HUDEP-2 (cell line): ENCODE measurements around the gene TOB2.

Experiments used
- DNase-seq, 76 experiments: peaks; one replicate each; lab custom pipeline; 2025; ENCODE audit not compliant: unreplicated experiment in 76 of 76; lab: John Stamatoyannopoulos, UW

TOB2 gene

GRCh38 chr22:41446639-41447434, at the start of gene TOB2:
TSS of gene TOB2 (minus strand) at chr22:41446801. CDS start at chr22:41437345, 9,456 bp downstream.
- DNase-seq = peak; percentile 33 to 95 (median 89)

GRCh38 chr22:41491374-41492100, 44.9 kb upstream of the TOB2 start:
- no peak for DNase-seq

- DNase-seq = no peak
Measured at GRCh38 chr22:41488596-41489385, 42.2 kb upstream of the TOB2 start.

- DNase-seq = no peak
Measured at GRCh38 chr22:41488076-41488475, 41.5 kb upstream of the TOB2 start.

GRCh38 chr22:41487037-41487935, 40.7 kb upstream of the TOB2 start:
- DNase-seq = peak in 1 of 76 experiments; percentile 6

- no peak for DNase-seq
Measured at GRCh38 chr22:41485033-41485432, 38.4 kb upstream of the TOB2 start.

- peak in 3 of 76 experiments; percentile 13 to 44 (median 29) for DNase-seq
Measured at GRCh38 chr22:41482319-41482935, 35.8 kb upstream of the TOB2 start.

GRCh38 chr22:41481925-41482318, 35.3 kb upstream of the TOB2 start:
- no peak for DNase-seq

- DNase-seq = peak in 1 of 76 experiments; percentile 8
Measured at GRCh38 chr22:41481131-41481830, 34.7 kb upstream of the TOB2 start.

- no peak for DNase-seq
Measured at GRCh38 chr22:41480397-41480735, 33.8 kb upstream of the TOB2 start.

GRCh38 chr22:41479671-41480396, 33.2 kb upstream of the TOB2 start:
- no peak for DNase-seq

- DNase-seq = no peak
Measured at GRCh38 chr22:41478891-41479521, 32.4 kb upstream of the TOB2 start.

GRCh38 chr22:41478473-41478872, 31.9 kb upstream of the TOB2 start:
- DNase-seq = no peak

GRCh38 chr22:41474872-41475451, 28.4 kb upstream of the TOB2 start:
- DNase-seq = no peak

- DNase-seq = no peak
Measured at GRCh38 chr22:41471568-41471967, 25.0 kb upstream of the TOB2 start.

- no peak for DNase-seq
Measured at GRCh38 chr22:41470886-41471285, 24.3 kb upstream of the TOB2 start.

GRCh38 chr22:41469218-41469851, 22.7 kb upstream of the TOB2 start:
- peak in 37 of 76 experiments; percentile 4 to 75 (median 33) for DNase-seq
